ENCODE results near the gene AGTPBP1.

AGTPBP1 gene

DNA sequence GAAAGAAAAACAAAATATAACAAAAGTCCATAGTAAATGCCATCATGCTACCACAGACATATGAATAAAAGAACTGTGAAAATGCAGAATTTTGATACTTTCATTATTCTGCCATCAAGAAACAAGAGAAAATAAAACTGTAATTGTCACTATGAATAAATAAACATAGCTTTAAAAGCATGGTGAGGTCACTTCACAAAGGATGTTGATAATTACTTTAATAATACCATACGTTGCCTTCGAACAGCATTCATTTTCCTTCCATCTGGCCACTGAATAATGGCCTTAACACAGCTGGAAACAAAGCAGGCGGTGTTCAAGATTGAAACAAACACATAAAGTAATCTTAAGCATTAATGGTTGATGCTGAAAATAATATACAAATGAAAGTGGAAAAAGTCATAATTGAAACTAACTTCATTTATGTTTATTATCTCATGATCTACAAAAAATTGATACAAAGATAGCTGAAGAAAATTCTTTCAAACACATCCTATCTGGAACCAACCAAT is 102.0 kb downstream of the AGTPBP1 start:
- TF ChIP-seq, protein P1, sequence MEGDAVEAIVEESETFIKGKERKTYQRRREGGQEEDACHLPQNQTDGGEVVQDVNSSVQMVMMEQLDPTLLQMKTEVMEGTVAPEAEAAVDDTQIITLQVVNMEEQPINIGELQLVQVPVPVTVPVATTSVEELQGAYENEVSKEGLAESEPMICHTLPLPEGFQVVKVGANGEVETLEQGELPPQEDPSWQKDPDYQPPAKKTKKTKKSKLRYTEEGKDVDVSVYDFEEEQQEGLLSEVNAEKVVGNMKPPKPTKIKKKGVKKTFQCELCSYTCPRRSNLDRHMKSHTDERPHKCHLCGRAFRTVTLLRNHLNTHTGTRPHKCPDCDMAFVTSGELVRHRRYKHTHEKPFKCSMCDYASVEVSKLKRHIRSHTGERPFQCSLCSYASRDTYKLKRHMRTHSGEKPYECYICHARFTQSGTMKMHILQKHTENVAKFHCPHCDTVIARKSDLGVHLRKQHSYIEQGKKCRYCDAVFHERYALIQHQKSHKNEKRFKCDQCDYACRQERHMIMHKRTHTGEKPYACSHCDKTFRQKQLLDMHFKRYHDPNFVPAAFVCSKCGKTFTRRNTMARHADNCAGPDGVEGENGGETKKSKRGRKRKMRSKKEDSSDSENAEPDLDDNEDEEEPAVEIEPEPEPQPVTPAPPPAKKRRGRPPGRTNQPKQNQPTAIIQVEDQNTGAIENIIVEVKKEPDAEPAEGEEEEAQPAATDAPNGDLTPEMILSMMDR (IDR thresholded peaks at IDR 0.05; ENCODE audit: low read depth, low read length), result no peak
- no peak overlapping the region for H3K4me3 ChIP-seq (replicated peaks in 1 of 2; ENCODE audit: low read depth in 2 of 2, low read length in 2 of 2)
- DNase-seq (ENCODE audit: low read depth in 2 of 2), result no peak

DNA sequence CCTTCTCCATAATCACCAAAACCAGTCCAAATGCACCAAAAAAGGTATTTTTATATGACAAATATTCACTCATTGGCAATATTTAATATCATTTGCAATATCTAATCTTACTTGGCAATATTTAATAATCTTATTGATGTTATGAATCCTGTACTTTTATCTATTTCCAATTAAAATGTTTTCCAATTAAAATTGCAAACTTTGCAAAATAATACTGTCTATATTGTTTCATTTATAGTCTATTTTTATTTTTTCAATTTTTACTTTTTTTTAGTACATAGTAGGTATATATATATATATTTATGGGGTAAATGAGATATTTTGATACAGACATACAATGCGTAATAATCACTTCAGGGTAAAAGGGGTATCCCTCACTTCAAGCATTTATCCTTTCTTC is 109.9 kb downstream of the AGTPBP1 start:
- TF ChIP-seq, protein P1 (IDR thresholded peaks at IDR 0.05; ENCODE audit: low read depth, low read length), result no peak
- H3K4me3 ChIP-seq (replicated peaks in 1 of 2; ENCODE audit: low read depth in 2 of 2, low read length in 2 of 2), result no peak overlapping the region
- DNase-seq (ENCODE audit: low read depth in 2 of 2), result no peak

DNA sequence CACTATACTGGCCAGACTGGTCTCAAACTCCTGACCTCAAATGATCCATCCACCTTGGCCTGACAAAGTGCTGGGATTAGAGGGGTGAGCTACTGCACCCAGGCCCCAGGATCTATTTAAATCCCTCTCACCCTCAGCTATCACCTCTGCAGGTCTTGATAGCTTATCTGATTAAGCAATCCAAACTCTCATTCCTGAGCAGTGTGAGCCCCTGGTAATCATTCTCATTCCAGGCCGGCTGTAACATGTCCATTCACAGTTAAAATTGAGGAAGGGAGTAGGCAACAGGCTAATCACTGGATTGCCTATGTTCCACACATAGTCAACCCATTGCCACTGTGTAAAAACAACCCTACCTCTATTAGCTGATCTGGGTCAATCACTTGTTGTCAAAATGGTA is 111.1 kb downstream of the AGTPBP1 start:
- DNase-seq (ENCODE audit: low read depth in 2 of 2), result no peak
- H3K4me3 ChIP-seq (replicated peaks in 1 of 2; ENCODE audit: low read depth in 2 of 2, low read length in 2 of 2), result no peak overlapping the region
- TF ChIP-seq, protein P1 (IDR thresholded peaks at IDR 0.05; ENCODE audit: low read depth, low read length), result no peak

DNA sequence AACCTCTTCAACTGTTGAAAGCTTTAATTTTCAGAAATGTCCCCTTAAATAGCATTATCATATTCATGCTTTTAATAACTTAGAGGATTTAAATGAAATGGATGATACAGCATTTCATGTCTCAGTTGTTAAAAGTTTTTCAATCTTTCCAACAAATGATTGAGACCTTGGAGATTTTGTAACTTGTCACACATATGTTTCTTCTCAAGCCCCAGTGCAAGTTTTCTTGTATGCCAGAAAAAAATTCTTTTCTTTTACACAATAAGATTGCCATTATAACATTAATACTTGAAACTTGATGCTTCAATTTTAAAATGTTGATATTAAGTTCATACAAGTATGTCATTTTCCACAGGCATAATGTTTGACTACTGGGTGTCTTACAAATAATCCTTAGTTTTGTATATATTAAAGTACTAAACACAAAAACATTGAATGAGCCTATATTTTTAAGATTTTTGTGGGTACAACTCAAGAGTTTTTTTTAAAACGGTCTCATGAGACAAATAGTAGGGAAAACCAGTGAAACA is 124.5 kb downstream of the AGTPBP1 start:
- H3K4me3 ChIP-seq (replicated peaks in 1 of 2; ENCODE audit: low read depth in 2 of 2, low read length in 2 of 2), result no peak overlapping the region
- TF ChIP-seq, protein P1 (IDR thresholded peaks at IDR 0.05; ENCODE audit: low read depth, low read length), result no peak
- no peak for DNase-seq (ENCODE audit: low read depth in 2 of 2)

DNA sequence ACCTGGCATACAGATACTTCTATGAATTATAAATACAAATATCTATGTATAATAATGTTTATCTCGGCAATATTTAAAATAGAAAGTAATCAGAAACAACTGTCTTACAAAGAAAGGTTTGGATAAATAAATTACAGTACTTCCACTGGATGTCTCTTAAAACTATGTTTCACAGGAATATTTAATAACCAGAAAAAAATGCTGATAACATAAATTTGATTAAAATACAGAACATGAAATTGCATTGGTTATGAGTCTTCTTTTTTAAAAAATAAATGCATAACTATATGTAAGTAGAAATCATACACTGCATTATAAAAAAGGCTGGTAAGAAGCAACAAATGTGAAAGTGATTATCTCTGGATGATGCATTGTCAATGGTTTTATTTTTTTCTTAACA is 126.0 kb downstream of the AGTPBP1 start:
- H3K4me3 ChIP-seq (replicated peaks in 1 of 2; ENCODE audit: low read depth in 2 of 2, low read length in 2 of 2), result no peak overlapping the region
- TF ChIP-seq, protein P1 (IDR thresholded peaks at IDR 0.05; ENCODE audit: low read depth, low read length), result no peak
- no peak for DNase-seq (ENCODE audit: low read depth in 2 of 2)

DNA sequence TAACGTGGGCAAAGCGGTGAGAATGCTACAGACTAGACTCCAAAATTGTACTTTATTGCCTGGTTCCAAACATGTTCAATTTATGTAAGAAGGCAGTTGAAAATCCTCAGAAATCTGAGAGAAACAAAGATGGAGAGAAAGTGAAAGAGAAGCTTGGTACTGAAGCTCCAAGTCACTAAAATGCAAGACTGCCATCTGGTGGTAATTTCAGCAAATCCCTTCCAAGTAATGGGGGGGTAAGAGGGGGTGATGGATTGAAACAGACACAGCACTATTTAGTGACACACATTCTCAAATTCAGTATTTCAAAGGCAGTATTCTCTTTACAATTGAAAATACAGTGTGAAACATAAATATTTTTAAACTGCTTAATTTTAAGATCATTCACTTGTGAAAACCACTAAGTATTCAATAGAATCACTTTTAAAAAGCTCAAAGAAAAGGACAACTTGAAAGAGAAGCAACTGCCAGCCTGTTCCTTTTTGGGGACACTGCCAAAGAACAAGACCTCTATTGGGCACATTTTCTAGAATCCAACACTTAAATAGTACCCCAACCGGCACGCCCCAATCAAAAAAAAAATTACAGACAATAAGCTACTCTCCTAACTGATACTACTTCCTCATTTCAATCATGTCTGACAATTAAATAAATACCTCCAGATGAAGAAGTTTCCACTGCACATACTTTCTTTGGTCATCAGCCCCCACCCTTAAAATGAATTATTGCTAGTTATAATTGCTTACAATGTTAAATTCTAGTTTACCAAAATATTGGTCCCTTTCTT is 131.5 kb downstream of the AGTPBP1 start:
- peak; percentile 89 to 90 for DNase-seq (ENCODE audit: low read depth in 2 of 2)
- peak overlapping the region in 1 of 2 donors; percentile 24 for H3K4me3 ChIP-seq (replicated peaks in 1 of 2; ENCODE audit: low read depth in 2 of 2, low read length in 2 of 2)
- TF ChIP-seq, protein P1 (IDR thresholded peaks at IDR 0.05; ENCODE audit: low read depth, low read length), result peak; percentile 81
